ENCODE results near the gene MIB1.

MIB1 gene

DNA sequence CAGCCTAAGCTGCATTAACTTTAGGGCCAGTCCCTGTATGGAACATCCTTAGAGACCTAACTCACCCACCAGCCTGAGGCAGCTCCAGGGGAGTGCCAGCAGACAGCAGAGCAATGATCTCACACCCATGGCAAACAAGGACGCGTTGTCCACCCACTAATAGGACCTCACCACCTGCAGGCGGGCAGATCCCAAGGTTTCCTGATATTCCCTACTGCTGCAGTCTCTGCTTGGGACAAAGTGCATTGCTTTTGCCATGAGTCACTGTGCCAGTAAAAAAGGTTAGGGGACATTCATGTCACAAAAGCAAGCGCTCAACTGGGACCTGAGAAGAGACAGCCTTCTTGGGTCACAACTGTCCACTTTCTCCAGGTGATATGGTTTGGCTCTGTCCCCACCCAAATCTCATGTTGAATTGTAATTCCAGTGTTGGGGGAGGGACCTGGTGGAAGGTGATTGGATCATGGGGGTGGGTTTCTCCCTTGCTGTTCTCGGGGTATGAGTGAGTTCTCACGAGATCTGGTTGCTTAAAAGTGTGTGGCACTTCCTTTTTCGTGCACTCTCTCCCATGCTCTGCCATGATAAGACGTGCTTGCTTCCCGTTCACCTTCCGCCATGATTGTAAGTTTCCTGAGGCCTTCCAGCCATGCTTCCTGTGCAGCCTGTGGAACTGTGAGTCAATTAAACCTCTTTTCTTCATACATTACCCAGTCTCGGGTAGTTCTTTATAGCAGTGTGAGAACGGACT is 160.2 kb downstream of the MIB1 start:
- DNase-seq, result no peak

DNA sequence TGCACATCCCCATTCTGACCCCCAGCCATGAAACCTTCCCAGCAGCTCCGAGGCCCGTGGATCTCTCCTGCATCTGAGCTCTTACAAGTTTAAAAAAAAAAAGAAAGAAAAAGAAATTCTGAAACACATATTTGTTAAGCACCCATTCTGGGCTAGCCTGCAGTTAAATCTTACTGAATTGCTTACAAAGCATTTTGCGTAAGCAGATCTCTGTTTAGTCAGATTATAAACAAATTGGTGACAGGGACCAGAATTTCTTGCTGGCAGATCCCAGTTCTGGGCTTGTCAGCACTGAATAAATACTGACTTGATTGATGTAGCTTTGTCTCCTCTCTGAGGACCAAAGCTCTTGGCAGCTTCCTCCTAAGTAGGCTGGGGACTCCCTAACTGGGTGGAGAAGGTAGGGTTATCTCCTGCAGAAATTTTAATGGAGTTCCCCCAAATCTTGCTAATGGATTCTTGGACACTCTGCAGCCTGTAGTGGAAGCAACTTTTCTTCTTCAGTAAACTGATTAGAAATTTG is 160.9 kb downstream of the MIB1 start:
- DNase-seq, result no peak

DNA sequence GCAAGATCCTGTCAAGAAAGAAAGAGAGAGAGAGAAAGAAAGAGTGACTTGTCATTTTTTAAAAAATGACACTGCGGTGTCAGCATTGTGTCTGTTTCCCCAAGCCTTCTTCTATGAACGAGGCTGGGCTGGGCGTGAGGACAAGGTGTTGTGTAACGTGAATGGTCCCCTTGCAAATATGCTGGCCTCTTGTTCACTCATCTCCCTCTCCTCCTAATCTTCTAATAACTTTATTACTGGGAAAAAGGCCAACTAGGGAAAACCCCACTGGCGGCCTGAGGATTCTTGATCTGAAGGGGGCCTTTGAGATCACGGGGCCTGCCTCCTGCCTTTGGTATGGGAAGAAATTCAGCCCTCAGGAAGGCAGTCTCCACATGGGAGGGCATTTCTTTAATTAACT is 163.1 kb downstream of the MIB1 start:
- no peak for DNase-seq

- no peak for DNase-seq
Measured at GRCh38 chr18:21904856-21905255, 164.3 kb downstream of the MIB1 start.

DNA sequence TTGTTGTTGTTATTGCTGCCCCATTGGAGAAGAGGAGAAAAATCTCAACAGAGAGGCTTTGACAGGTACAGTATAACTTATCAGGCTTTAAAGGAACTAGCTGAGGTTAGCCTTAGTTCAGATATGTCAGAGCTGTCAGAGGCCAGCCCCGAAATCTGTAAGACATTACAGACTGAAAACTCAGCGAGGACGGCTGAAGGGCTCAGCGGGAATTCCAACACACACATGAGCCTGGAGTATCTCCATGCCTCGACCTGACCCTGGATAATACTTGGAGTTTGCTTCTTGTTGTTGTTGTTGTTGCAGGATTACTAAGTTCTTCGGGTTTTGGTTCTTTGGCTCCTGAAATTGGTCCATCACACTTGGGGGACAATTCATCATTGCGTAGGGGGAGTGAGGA is 166.9 kb downstream of the MIB1 start:
- DNase-seq, result no peak

- no peak for DNase-seq
Measured at GRCh38 chr18:21908711-21909110, 168.1 kb downstream of the MIB1 start.

- no peak for DNase-seq
Measured at GRCh38 chr18:21910906-21911305, 170.3 kb downstream of the MIB1 start.

DNA sequence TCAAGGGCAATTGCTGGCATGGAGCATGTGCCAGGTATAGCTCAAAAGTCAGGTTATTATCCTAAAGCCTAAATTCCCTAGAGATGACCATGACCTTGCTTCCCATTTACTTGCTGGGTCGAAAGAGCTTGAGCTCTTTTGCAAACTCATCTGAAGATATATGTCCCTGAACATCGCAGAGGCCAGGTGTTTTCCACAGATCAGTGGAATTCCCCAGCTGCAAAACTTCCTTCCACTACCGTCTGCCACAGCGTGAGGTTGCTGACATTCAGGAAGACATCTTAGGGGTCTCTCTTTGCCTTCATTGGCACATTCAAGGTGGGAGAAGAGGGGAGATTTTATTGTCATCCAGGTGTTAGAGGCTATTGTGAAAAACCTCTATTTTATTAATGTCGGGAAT is 171.0 kb downstream of the MIB1 start:
- no peak for DNase-seq

GRCh38 chr18:21912339-21913239 is 172.0 kb downstream of the MIB1 start:
- no peak for DNase-seq

DNA sequence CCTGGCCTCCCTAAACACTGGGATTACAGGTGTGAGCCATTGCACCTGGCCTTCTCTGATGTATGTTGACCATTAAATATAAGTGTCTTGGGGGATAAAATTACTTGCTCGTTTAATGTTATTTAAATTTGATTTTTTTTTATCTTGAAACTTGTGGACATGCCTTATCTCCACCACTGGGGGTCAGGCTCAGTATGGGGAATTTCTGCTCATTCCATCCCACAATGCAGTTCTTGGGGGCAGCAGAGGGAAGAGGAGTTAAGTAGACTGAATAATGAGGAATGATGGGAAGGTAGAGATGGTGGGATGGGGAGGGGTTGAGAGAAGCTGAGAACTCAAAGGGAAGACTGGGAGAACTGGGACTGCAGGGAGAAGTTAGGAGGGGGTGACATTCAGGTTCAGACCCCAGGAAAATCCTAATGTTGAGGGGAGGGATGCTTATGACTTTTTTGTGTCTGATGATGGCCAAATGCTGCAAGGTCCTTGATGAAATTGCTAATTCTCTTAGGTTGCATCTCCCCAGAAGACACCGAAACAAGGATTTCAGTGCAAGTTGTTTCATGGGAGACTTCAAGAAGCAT is 174.2 kb downstream of the MIB1 start:
- DNase-seq, result no peak

DNA sequence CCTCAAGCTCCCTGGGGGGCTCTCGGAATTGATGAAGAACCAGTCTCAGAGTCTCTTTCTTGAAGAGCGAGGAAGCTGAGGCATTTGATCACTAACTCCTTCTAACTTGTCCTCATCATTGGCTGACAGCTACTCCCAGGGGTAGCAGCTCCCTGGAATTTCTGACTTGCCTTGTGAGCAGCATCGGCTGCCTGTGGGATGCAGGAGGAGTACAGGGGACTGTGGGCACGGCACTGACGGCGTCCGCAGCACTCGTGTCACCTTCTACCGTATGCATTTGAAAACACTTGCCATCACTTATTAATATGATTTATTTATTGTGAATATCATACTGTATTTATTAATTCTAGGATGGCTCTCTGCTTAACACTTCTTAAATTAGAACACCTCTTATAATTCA is 175.0 kb downstream of the MIB1 start:
- DNase-seq, result no peak

DNA sequence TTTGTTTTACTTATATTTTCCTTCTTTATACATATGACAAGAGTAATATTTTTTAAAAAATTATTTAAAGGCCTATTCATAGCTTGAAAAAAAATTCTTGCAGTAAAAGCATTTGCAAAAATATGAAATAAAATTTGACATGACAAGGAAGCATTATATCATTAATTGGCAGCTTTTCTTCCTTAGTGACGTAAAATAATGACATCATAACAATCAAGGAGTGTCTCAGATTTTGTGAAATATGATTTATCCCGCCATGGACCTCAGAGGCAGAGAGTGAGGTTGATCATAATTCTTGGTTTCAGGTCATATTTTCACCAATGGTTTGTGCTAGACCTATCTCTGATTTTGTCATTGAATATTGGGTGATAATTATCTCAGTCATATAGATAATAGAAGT is 176.0 kb downstream of the MIB1 start:
- DNase-seq, result no peak

DNA sequence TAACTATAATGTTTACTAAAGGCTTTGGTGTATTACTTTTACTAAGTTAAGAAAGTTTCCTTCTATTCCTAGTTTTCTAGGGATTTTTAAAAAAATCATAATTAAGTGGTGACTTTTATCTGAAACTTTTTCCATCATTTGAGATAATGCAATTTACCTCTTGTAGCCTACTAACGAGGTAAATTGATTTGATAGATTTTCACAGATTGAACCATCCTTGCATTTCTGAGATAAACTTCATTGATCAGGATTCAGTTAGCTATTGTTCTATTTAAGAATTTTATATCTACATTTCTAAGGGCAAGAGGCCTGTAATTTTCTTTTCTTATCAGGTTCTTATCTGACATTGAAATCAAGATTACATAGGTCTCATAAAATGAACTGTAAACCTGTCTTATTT is 178.1 kb downstream of the MIB1 start:
- DNase-seq, result no peak
